NCI-H526 treated with DMSO at 0.1 percent for 48 hours (cell line): Measurements from ENCODE around the gene GALNT18.

Experiments used
- DNase-seq: peaks from one replicate; lab custom pipeline; 2025; lab: John Stamatoyannopoulos, UW

The GALNT18 gene

GRCh38 chr11:11587122-11587521, 34.7 kb downstream of the GALNT18 start:
- DNase-seq: no peak

- DNase-seq: no peak
Measured at GRCh38 chr11:11586465-11586864, 35.3 kb downstream of the GALNT18 start.

GRCh38 chr11:11584937-11585336, 36.9 kb downstream of the GALNT18 start:
- no peak for DNase-seq

GRCh38 chr11:11584530-11584810, 37.3 kb downstream of the GALNT18 start:
- DNase-seq: no peak

- no peak for DNase-seq
Measured at GRCh38 chr11:11583801-11584529, 37.8 kb downstream of the GALNT18 start.

- no peak for DNase-seq
Measured at GRCh38 chr11:11582011-11582701, 39.6 kb downstream of the GALNT18 start.

GRCh38 chr11:11581481-11581880, 40.3 kb downstream of the GALNT18 start:
- no peak for DNase-seq

- DNase-seq: no peak
Measured at GRCh38 chr11:11580841-11581411, 40.9 kb downstream of the GALNT18 start.

- DNase-seq: no peak
Measured at GRCh38 chr11:11580012-11580411, 41.8 kb downstream of the GALNT18 start.

GRCh38 chr11:11579012-11579988, 42.5 kb downstream of the GALNT18 start:
- no peak for DNase-seq

DNA sequence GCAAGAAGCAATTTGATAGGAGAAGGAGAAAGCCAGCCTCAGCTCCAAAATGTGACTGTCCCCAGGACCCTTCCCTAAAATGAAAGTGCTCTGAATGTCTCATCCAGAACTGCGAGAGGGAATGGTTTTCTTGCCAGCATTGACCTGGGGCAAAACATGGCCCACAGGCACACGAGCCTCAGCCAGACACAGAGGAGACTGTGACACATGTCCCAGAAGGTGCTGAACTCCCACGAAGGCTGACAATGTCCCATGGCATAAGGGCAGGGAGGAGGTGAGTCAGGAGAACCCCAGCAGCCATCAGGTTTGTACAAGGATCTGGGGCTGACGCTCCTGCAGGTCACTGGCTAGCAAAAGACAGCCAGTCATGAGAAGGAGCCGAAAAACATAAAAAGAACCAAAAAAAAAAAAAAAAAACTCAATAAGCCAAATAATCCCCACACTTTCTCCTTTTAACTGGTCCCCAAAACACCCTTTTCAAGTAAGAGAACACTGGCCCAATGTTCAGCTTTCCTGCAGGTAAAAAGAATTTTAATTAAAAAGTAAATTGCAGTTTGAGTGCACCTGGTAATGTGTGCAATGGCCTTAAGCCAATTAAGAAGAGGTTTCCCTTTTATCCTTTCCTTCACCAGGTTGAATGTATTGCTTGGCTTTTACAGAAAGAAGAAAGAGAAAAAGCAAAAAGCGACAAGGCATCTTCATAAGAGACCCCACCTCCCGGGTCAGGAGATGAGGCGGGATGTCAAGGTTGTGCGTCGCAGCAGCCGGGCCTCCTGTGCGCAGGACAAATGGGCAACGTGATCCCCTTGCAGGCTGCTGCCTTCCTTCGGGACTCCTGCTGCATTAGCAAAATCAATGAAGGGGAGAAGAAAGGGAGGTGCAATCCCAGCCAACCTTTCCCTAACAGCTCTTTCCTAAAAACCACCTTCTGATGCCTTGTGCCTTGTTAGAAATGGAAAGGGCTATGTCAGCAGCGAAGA, 43.6 kb downstream of the GALNT18 start:
- no peak for DNase-seq

- no peak for DNase-seq
Measured at GRCh38 chr11:11577251-11577855, 44.5 kb downstream of the GALNT18 start.

DNA sequence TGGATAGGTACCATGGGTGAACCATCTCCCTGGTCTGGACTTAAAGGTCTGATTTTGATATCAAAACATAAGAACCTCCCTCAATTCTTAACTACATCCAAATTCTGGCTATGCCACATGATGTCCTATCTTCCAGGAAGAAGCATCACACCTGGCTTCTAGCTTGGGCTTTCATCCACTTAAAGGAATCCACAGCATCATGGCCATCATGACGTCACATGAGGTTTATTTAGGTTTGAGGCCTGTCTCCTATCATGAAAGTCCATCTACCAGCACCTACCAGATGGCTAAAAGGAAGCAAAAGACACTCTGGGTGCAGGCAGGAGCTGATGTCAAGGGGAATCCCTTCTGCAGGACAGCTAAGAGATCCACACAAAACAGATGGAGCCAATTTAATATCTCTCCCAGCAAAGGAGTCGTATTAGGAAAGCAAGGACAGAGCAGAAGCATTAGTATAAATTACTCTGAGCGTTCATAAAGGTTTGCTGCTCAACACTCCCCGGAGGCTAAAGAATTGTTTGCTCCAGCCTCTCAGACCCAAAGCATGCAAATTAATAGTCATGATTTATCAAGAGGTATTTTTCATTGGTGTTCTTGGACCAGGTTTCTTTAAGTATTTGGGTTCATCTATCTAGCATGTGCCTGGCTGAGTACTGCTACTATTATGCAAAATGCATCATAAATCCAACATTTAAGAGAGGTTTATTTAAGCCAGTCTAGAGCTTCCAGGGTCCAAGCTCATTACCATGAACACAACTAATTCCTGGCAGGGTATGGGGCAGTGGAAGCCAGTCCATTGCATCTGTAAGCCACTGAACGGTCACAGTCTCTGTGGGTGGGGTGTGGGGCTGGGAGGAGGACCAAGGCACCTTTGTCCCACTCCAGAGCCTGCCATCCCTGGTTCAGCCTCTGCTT, 47.2 kb downstream of the GALNT18 start:
- DNase-seq: peak; percentile 7

DNA sequence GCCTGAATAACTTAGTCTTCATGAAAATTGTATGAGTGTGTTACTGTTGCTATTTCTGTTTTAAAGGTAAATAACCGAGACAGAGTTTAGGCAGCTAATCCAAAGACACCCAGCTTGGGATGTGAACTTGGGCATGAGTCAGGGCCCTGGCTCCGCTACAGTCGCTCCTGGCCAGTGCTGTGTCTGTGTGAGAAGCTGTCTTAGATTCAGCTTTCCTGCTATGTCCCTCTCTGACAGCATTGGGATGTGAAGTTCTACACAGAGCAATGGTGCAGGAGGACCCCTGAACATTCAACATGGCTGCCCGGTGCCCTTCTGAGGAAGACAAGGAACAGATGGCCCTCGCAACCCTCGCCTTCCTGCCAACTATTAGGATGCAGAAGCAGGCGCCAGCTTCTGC, 49.4 kb downstream of the GALNT18 start:
- DNase-seq: no peak

GRCh38 chr11:11571893-11572292, 49.9 kb downstream of the GALNT18 start:
- DNase-seq: no peak

- DNase-seq: no peak
Measured at GRCh38 chr11:11570823-11571222, 51.0 kb downstream of the GALNT18 start.

GRCh38 chr11:11569936-11570491, 51.8 kb downstream of the GALNT18 start:
- DNase-seq: no peak

DNA sequence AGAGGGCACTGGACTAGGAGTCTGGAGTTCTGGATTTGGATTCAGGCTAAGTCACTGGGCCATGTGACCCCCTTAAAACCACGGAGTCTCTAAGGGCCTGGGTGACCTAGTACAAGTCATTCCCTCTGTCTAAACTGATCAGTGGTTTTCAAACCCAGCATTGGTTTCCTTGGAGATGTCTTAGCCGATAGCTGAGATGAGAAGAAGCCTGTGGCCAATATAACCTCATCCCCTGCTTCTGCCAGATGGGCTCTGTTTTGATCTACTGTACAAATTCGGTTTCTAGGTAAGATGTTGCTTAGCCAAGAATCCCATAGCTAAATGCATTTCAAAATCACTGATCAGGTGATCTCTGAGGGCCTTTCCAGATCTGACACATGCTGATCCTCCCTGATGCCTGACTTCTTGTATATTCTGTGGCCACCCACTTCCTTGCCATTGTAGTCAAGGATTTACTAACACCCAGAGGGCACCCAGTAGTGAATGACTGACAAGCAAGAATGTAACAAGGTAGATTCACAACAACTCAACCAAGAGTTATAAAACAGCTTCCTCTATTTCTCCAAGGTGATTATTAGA, 53.1 kb downstream of the GALNT18 start:
- no peak for DNase-seq
